ENCODE measurements around the gene FMO5. TPM values are rescaled to one million over a fixed set of nuclear protein-coding genes. Genes with fewer than 3 reads are reported as not detected.
A peak's percentile ranks its signal among the peaks of the same experiment; 100 is the strongest.

The FMO5 gene
- total and polyA plus RNA-seq, 2 of the 13 experiments (the other 11 are each of a cell fraction or from before 2014, with no cell fraction given), result 48.2 to 149 TPM

- peak overlapping the region in 1 of 3 experiments; percentile 27; a peak in 1 of 6 replicates for H3K4me3 ChIP-seq (replicated peaks in 1 of 3; ENCODE audit: insufficient read depth in 1 of 3, low read depth in 2 of 3, low read length in 3 of 3)
- no peaks in the 10 kb centered on the region for H3K27me3 ChIP-seq (ENCODE audit: control insufficient read depth in 1 of 2, insufficient read depth in 2 of 2, low read length in 2 of 2)
- FAIRE-seq, result peak; percentile 92
- ATAC-seq, result peak; percentile 15
- no peaks in the 10 kb centered on the region; a peak in 1 of 5 replicates for H3K36me3 ChIP-seq (replicated peaks in 1 of 2; ENCODE audit: control insufficient read depth in 1 of 2, insufficient read depth in 2 of 2, low read length in 2 of 2)
- CTCF ChIA-PET (ENCODE audit: low intra/inter-chr PET ratio, low total read pairs), result interaction anchor here (1.5 kb wide), 1 partner anchor 13 kb away, joined by 3 read pairs; the partner anchor contains the start of gene FMO5
- in situ Hi-C loops (cut with HindIII; ENCODE audit: extremely low pct_ligation_motif_present, low pct_unique_long_range_greater_than_20kb) (no loop called here), intact Hi-C loops (cut with micrococcal nuclease; ENCODE audit: unreplicated experiment) (loop anchor here (2.0 to 5.0 kb wide), 2 partner anchors 13 to 36 kb away; partner anchors contain the start of gene FMO5)
- H3K79me2 ChIP-seq (ENCODE audit: insufficient read depth, low read length), result peaks cover 13% of the 10 kb centered on the region
- 0% methylated on average over 3 of the region's 3 CpGs for WGBS (ENCODE audit: low lambda C conversion rate)
- no peaks in the 10 kb centered on the region for H4K20me1 ChIP-seq (ENCODE audit: insufficient read depth, low read length)
- BruUV-seq (replicated peaks), result TSS peak; percentile 53
- DNase-seq (ENCODE audit: low spot score), result peak; percentile 96
- POLR2A ChIA-PET, result interaction anchor here (0.7 to 5.3 kb wide), 8 partner anchors 14 to 67 kb away, joined by 3 to 101 read pairs (median 4); partner anchors contain the start of genes FMO5 and PRKAB2
- peak overlapping the region; percentile 70 for H3K9ac ChIP-seq (ENCODE audit: insufficient read depth, low read depth, low read length)
- H3K9me3 ChIP-seq (ENCODE audit: low read length), result no peaks in the 10 kb centered on the region
- peak overlapping the region; percentile 93 for H3K27ac ChIP-seq (ENCODE audit: extremely low read length, insufficient read depth, low read length)
- peaks cover 85% of the 10 kb centered on the region for H3K4me1 ChIP-seq (ENCODE audit: insufficient read depth, low read length)
- H2AFZ ChIP-seq (ENCODE audit: low read length), result no peak overlapping the region
- peak overlapping the region; percentile 73 for H3K4me2 ChIP-seq (ENCODE audit: low read depth, low read length)
- TF ChIP-seq, protein P1, sequence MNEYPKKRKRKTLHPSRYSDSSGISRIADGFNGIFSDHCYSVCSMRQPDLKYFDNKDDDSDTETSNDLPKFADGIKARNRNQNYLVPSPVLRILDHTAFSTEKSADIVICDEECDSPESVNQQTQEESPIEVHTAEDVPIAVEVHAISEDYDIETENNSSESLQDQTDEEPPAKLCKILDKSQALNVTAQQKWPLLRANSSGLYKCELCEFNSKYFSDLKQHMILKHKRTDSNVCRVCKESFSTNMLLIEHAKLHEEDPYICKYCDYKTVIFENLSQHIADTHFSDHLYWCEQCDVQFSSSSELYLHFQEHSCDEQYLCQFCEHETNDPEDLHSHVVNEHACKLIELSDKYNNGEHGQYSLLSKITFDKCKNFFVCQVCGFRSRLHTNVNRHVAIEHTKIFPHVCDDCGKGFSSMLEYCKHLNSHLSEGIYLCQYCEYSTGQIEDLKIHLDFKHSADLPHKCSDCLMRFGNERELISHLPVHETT (CRISPR knock-in tag; conservative IDR thresholded peaks at IDR 0.05), result no peak
- TF ChIP-seq CBX2 (IDR thresholded peaks at IDR 0.05; ENCODE audit: low read depth, low read length) (no peak), CBX2 (CRISPR knock-in tag; IDR thresholded peaks at IDR 0.05; ENCODE audit: low read depth) (no peak), ZBTB42 (CRISPR knock-in tag; IDR thresholded peaks at IDR 0.05) (no peak), ZNF569 (CRISPR knock-in tag; IDR thresholded peaks at IDR 0.05; ENCODE audit: borderline replicate concordance) (no peak), ZBTB21 (CRISPR knock-in tag; IDR thresholded peaks at IDR 0.05) (no peak), SRF (IDR thresholded peaks at IDR 0.05; ENCODE audit: low read depth, low read length) (no peak), ZC3H4 (CRISPR knock-in tag; IDR thresholded peaks at IDR 0.05; ENCODE audit: borderline replicate concordance) (no peak), TMF1 (CRISPR knock-in tag; IDR thresholded peaks at IDR 0.05; ENCODE audit: low read depth) (no peak), SP4 (CRISPR knock-in tag; IDR thresholded peaks at IDR 0.05) (no peak), IKZF1 (IDR thresholded peaks at IDR 0.05) (no peak), CENPBD1 (CRISPR knock-in tag; IDR thresholded peaks at IDR 0.05; ENCODE audit: borderline replicate concordance, low read depth) (no peak), KDM4B (CRISPR knock-in tag; IDR thresholded peaks at IDR 0.05) (0 out of 2 replicates have a peak, but pooled peaks have one; percentile 63), TOPORS (CRISPR knock-in tag; IDR thresholded peaks at IDR 0.05) (no peak), FIP1L1 (IDR thresholded peaks at IDR 0.05; ENCODE audit: borderline replicate concordance, insufficient read depth, low read depth, low read length) (no peak), HOXA9 (CRISPR knock-in tag; IDR thresholded peaks at IDR 0.05; ENCODE audit: borderline replicate concordance) (no peak), ZFP36L1 (CRISPR knock-in tag; IDR thresholded peaks at IDR 0.05) (no peak), CBX1 (IDR thresholded peaks at IDR 0.05; ENCODE audit: low read depth) (no peak), ZNF343 (CRISPR knock-in tag; IDR thresholded peaks at IDR 0.05) (no peak), EZH2 (conservative IDR thresholded peaks at IDR 0.05; ENCODE audit: low read depth, low read length) (no peak), ZNF234 (CRISPR knock-in tag; conservative IDR thresholded peaks at IDR 0.05) (no peak), RFX5 (IDR thresholded peaks at IDR 0.05; ENCODE audit: low read depth, low read length) (no peak), PTBP1 (IDR thresholded peaks at IDR 0.05; ENCODE audit: low read depth, low read length, poor library complexity, severe bottlenecking) (no peak)
These were observed 13.1 kb upstream of the FMO5 start for GRCh38 chr1:147238053-147238902.

All from HepG2 (cell line).